SK-N-SH treated with all-trans-retinoic acid at 6 μM for 48 hours (cell line): ENCODE results near the gene ZNF716.

Experiments used
- ARNTL ChIP-seq: fragments of 450-650 bp; formaldehyde crosslinking; IDR thresholded peaks from 2 replicates; pipeline ENCODE4 v1.5.0; 2020; ENCODE audit warnings: low read depth, mild to moderate bottlenecking, moderate library complexity, borderline replicate concordance
- ESRRG ChIP-seq: fragments of 250-450 bp; sonication (Bioruptor Pico); IDR thresholded peaks from 2 replicates; pipeline ENCODE4 v1.6.1; 2021; ENCODE audit warnings: mild to moderate bottlenecking
- GLIS3 ChIP-seq: fragments of 250-450 bp; sonication (Bioruptor Pico); IDR thresholded peaks from 2 replicates; pipeline ENCODE4 v1.5.0; 2020; ENCODE audit warnings: mild to moderate bottlenecking, moderate library complexity
- PATZ1 ChIP-seq: fragments of 250-450 bp; sonication (Bioruptor Pico); IDR thresholded peaks from 2 replicates; pipeline ENCODE4 v1.8.0; 2020; ENCODE audit warnings: mild to moderate bottlenecking, moderate library complexity, borderline replicate concordance
- TF ChIP-seq, protein P1 (sequence below): fragments of 250-450 bp; sonication (Bioruptor Pico); IDR thresholded peaks from 2 replicates; pipeline ENCODE4 v1.5.1; 2020; ENCODE audit warnings: low read depth, mild to moderate bottlenecking, moderate library complexity

DNA sequence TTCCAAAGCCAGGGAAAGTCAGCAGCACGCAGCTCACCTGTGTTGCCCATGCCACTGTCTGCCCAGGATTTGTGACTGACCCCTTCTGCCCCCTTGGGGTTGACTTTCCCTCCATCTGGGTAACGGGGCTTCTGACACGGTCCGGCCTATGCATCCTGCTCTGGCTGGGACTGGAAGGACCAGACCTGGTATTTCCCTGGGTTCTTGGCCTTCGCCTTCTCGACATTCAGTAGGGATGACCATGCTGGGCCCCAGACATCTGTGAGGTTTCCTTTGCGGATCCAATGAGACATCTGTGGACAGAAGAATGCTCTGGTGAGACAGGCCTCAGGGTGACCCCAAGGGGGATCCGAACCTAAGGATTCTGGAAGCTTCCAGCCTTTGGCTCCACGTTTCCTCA is 34.2 kb upstream of the ZNF716 start:
- TF ChIP-seq, protein P1, sequence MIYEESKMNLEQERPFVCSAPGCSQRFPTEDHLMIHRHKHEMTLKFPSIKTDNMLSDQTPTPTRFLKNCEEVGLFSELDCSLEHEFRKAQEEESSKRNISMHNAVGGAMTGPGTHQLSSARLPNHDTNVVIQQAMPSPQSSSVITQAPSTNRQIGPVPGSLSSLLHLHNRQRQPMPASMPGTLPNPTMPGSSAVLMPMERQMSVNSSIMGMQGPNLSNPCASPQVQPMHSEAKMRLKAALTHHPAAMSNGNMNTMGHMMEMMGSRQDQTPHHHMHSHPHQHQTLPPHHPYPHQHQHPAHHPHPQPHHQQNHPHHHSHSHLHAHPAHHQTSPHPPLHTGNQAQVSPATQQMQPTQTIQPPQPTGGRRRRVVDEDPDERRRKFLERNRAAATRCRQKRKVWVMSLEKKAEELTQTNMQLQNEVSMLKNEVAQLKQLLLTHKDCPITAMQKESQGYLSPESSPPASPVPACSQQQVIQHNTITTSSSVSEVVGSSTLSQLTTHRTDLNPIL (CRISPR knock-in tag) = no peak
- TF ChIP-seq ESRRG (CRISPR knock-in tag) (no peak), ARNTL (CRISPR knock-in tag) (no peak), GLIS3 (CRISPR knock-in tag) (no peak), PATZ1 (no peak)
